H1 (cell line): Measurements from ENCODE around the gene TNFRSF14. TPM values are rescaled to one million over a fixed set of nuclear protein-coding genes. Genes with fewer than 3 reads are reported as not detected.

Experiments
- polyA plus RNA-seq, 7 experiments: library from polyadenylated mRNA; depleted of rRNA in 3 of 7; stranded (reverse) in 5 of 7; unstranded in 2 of 7; fragments of >200 nt in 5 of 7; fragments of 200-250 nt in 2 of 7; gene quantifications; 1 replicate in 5 of 7; 2 replicates in 1 of 7; 4 replicates in 1 of 7; pipeline versions ENCODE4 v1.2.1 to v1.2.3, GENCODE V29; 2011 to 2013; ENCODE audit warnings: missing spikeins in 2 of 7, mixed read lengths in 2 of 7
- total RNA-seq: library from RNA; stranded (reverse); fragmentation: NEBNext Ultra II Directional; extraction: Animal tissue kit (Norgen Biotek cat#: 25700); gene quantifications from 2 replicates; pipeline ENCODE4 v1.2.1, GENCODE V29; 2021

Gene TNFRSF14
- total and polyA plus RNA-seq, 2 of the 8 experiments (the other 6 are each of a cell fraction or from before 2014, with no cell fraction given) = 0.36 to 0.50 TPM

Other genes with a start within 250 kb of the TNFRSF14 start
- gene MORN1, start 164.8 kb upstream of the TNFRSF14 start, total RNA-seq = 9.1 and 10.5 TPM in 2 replicates
- gene MORN1, start 164.8 kb upstream of the TNFRSF14 start, polyA plus RNA-seq (2011; rRNA removed) = 5.0 and 7.6 TPM in 2 replicates
- gene RER1, start 164.5 kb upstream of the TNFRSF14 start, total RNA-seq = 92.0 and 102 TPM in 2 replicates
- gene RER1, start 164.5 kb upstream of the TNFRSF14 start, polyA plus RNA-seq (2011; rRNA removed) = 120 and 134 TPM in 2 replicates
- gene PEX10, start 143.8 kb upstream of the TNFRSF14 start, total RNA-seq = 24.3 and 24.7 TPM in 2 replicates
- gene PEX10, start 143.8 kb upstream of the TNFRSF14 start, polyA plus RNA-seq (2011; rRNA removed) = 26.9 and 37.3 TPM in 2 replicates
- 0.19 TPM in 2 replicates for gene PLCH2, start 80.1 kb upstream of the TNFRSF14 start, total RNA-seq
- gene PLCH2, start 80.1 kb upstream of the TNFRSF14 start, polyA plus RNA-seq (2011; rRNA removed) = 0.14 TPM in 2 replicates
- 29.7 and 35.4 TPM in 2 replicates for gene PANK4, start 29.8 kb upstream of the TNFRSF14 start, total RNA-seq
- 20.1 and 24.4 TPM in 2 replicates for gene PANK4, start 29.8 kb upstream of the TNFRSF14 start, polyA plus RNA-seq (2011; rRNA removed)
- gene HES5, start 26.1 kb upstream of the TNFRSF14 start, total RNA-seq = 0.22 and 0.25 TPM in 2 replicates
- gene HES5, start 26.1 kb upstream of the TNFRSF14 start, polyA plus RNA-seq (2011; rRNA removed) = 0.08 TPM in 1 of 2 replicates, not detected in the other
- 44.4 and 46.0 TPM in 2 replicates for gene PRXL2B, start 30.4 kb downstream of the TNFRSF14 start, total RNA-seq
- gene PRXL2B, start 30.4 kb downstream of the TNFRSF14 start, polyA plus RNA-seq (2011; rRNA removed) = 35.3 and 54.6 TPM in 2 replicates
- 0.91 TPM in 1 of 2 replicates, not detected in the other for gene MMEL1, start 76.6 kb downstream of the TNFRSF14 start, total RNA-seq
- gene MMEL1, start 76.6 kb downstream of the TNFRSF14 start, polyA plus RNA-seq (2011; rRNA removed) = 1.7 and 4.0 TPM in 2 replicates
- 0.36 and 0.50 TPM in 2 replicates for gene TTC34, start 245.3 kb downstream of the TNFRSF14 start, total RNA-seq
- 0.23 and 0.44 TPM in 2 replicates for gene TTC34, start 245.3 kb downstream of the TNFRSF14 start, polyA plus RNA-seq (2011; rRNA removed)